ENCODE results near the gene FAHD2B.
"Not testable (repeated sequence)": the region's sequence is repeated elsewhere in the genome, so short reads cannot be mapped to it uniquely, and the experiment has no call there.

- peak; percentile 99 for TF ChIP-seq CTCF (conservative IDR thresholded peaks at IDR 0.05)
- TF ChIP-seq EZH2 (IDR thresholded peaks at IDR 0.05; ENCODE audit: low read depth) = not testable (repeated sequence)
Observed at GRCh38 chr2:97112320-97113049, 17.8 kb upstream of the FAHD2B start.
